Adrenal gland (tissue), 12 donors: ENCODE data around the gene SPATS1. TPM values are rescaled to one million over a fixed set of nuclear protein-coding genes. Genes with fewer than 3 reads are reported as not detected.

ENCODE experiments used
- DNase-seq, 7 donors: peaks; one replicate each; pipeline ENCODE4 v3.0.0-alpha.2; 2019 to 2020
- H3K27ac ChIP-seq, 5 donors: fragments of 200-600 bp; sonication (generic) in 4 of 5; 1 replicate in 3 of 5; 2 replicates in 2 of 5; pipeline versions ENCODE4 v1.5.1 to v1.8.0; 2016 to 2020; ENCODE audit warnings: mild to moderate bottlenecking in 1 of 5
- H3K27me3 ChIP-seq: fragments of 200-600 bp; 2 replicates; pipeline ENCODE4 v1.8.0; 2021
- H3K36me3 ChIP-seq, 2 donors: fragments of 200-600 bp; replicated peaks in 1 of 2; 1 replicate in 1 of 2; 2 replicates in 1 of 2; pipeline versions ENCODE4 v1.5.1 to v1.8.0; 2018 to 2022
- H3K4me1 ChIP-seq, 2 donors: fragments of 200-600 bp; replicated peaks in 1 of 2; 1 replicate in 1 of 2; 2 replicates in 1 of 2; pipeline versions ENCODE4 v1.5.1 to v1.8.0; 2018 to 2021
- H3K4me3 ChIP-seq, 4 donors: fragments of 200-600 bp; sonication (generic) in 3 of 4; one replicate each; pipeline ENCODE4 v1.5.1; 2016 to 2018
- H3K9me3 ChIP-seq, 3 donors: fragments of 200-600 bp; sonication (generic) in 1 of 3; replicated peaks in 1 of 3; 1 replicate in 2 of 3; 2 replicates in 1 of 3; pipeline versions ENCODE4 v1.5.1 to v1.8.0; 2016 to 2021
- CTCF ChIP-seq, 6 experiments: fragments of 450-650 bp in 4 of 6; fragments of 200-600 bp in 2 of 6; sonication (generic) in 1 of 6; IDR thresholded peaks; 1 replicate in 5 of 6; 2 replicates in 1 of 6; pipeline versions ENCODE4 v1.5.1 to v1.8.0; 2016 to 2021; ENCODE audit warnings: antibody characterized with exemption in 6 of 6, mild to moderate bottlenecking in 2 of 6, moderate library complexity in 1 of 6
- POLR2A ChIP-seq, 2 donors: fragments of 450-650 bp; IDR thresholded peaks; one replicate each; pipeline ENCODE4 v1.6.1; 2017; ENCODE audit warnings: antibody characterized with exemption in 2 of 2, mild to moderate bottlenecking in 2 of 2, moderate library complexity in 1 of 2
- WGBS, 4 donors: extraction: QIAGEN DNeasy Blood & Tissue Kit in 2 of 4; methylation state at CpG; one replicate each; pipeline versions ENCODE4 v1.1.5 to v1.1.7; 2013 to 2017; 5-methylcytosine and 5-hydroxymethylcytosine counted together
- intact Hi-C, 2 donors: fragments of 100-400 bp; cut with DNase I; formaldehyde crosslinking; loops; one replicate each; pipeline versions ENCODE4 v1.14.1 to v1.15.0; 2022 to 2023
- polyA plus RNA-seq, 3 donors: library from polyadenylated mRNA; stranded (reverse); fragments of 200-250 nt in 2 of 3; fragments of 350-450 nt in 1 of 3; fragmentation: Illumina TruSeq in 1 of 3; extraction: RNeasy Lipid Tissue Mini Kit (QIAGEN cat#74804) in 1 of 3; gene quantifications; one replicate each; pipeline ENCODE4 v1.2.3, GENCODE V29; 2013 to 2014
- total RNA-seq, 9 donors: library from RNA; depleted of rRNA in 4 of 9; stranded (reverse); fragments of >200 nt in 4 of 9; fragments of 120-200 nt in 1 of 9; fragmentation: NEBNext Ultra II Directional in 1 of 9; extraction: Animal tissue kit (Norgen Biotek cat#: 25700) in 1 of 9; gene quantifications; one replicate each; pipeline versions ENCODE4 v1.1.0 to v1.2.4, GENCODE V29; 2013 to 2023
- donor health status: healthy with polysubstance abuse.
- donor health status: Bipolar disorder and iron deficiency.
- donor health status: DM: yes; HTN: yes; CAD: no.
- donor health status: DM: no; HTN: no; CAD: no.
- donor health status: DM: no; HTN: no; CAD: no.
- donor health status: DM: yes; HTN: yes; CAD: no.

Gene SPATS1
- total and polyA plus RNA-seq, 12 donors: 0.15 TPM; not detected in 11

- peak; percentile 51 to 74 (median 63) for TF ChIP-seq CTCF (IDR thresholded peaks at IDR 0.05)
- no peak for TF ChIP-seq POLR2A (IDR thresholded peaks at IDR 0.05)
- no peak overlapping the region for H3K4me3 ChIP-seq
- H3K9me3 ChIP-seq: no peaks in the 10 kb centered on the region
- H3K27ac ChIP-seq: no peak overlapping the region
- DNase-seq: peak in 4 of 7 donors; percentile 34 to 46 (median 38)
- H3K36me3 ChIP-seq: peaks cover 0 to 75% of the 10 kb centered on the region in 2 donors
- WGBS, 4 donors: 82 to 85% (median 83%) methylated on average over 12 to 25 of the region's 25 CpGs
- no peaks in the 10 kb centered on the region for H3K27me3 ChIP-seq
- intact Hi-C loops: no loop called here
- H3K4me1 ChIP-seq: peaks cover 0 to 5% of the 10 kb centered on the region in 2 donors
Measured at GRCh38 chr6:44304282-44305199, 37.9 kb upstream of the SPATS1 start.

GRCh38 chr6:44305200-44305725 lies 37.2 kb upstream of the SPATS1 start:
- Histone ChIP-seq H3K4me1 (peaks cover 0 to 5% of the 10 kb centered on the region in 2 donors), H3K27ac (no peak overlapping the region), H3K9me3 (no peaks in the 10 kb centered on the region), H3K36me3 (peaks cover 0 to 82% of the 10 kb centered on the region in 2 donors), H3K4me3 (no peak overlapping the region), H3K27me3 (no peaks in the 10 kb centered on the region)
- intact Hi-C loops: no loop called here
- WGBS, 4 donors: 84 to 89% (median 86%) methylated on average over 5 of the region's 5 CpGs
- no peak for DNase-seq
- no peak for TF ChIP-seq CTCF (IDR thresholded peaks at IDR 0.05)
- no peak for TF ChIP-seq POLR2A (IDR thresholded peaks at IDR 0.05)

- peaks cover 0 to 95% of the 10 kb centered on the region in 2 donors for H3K36me3 ChIP-seq
- intact Hi-C loops: no loop called here
- WGBS, 4 donors: 83 to 92% (median 90%) methylated on average over 7 to 8 of the region's 8 CpGs
- H3K4me3 ChIP-seq: no peak overlapping the region
- TF ChIP-seq POLR2A (IDR thresholded peaks at IDR 0.05) (no peak), CTCF (IDR thresholded peaks at IDR 0.05) (no peak)
- H3K4me1 ChIP-seq: peaks cover 0 to 5% of the 10 kb centered on the region in 2 donors
- H3K27ac ChIP-seq: no peak overlapping the region
- no peaks in the 10 kb centered on the region for H3K27me3 ChIP-seq
- no peaks in the 10 kb centered on the region for H3K9me3 ChIP-seq
- no peak for DNase-seq
Measured at GRCh38 chr6:44306710-44307109, 35.7 kb upstream of the SPATS1 start.

- DNase-seq: no peak
- Histone ChIP-seq H3K4me3 (no peak overlapping the region), H3K27me3 (no peaks in the 10 kb centered on the region), H3K36me3 (peaks cover 0 to 90% of the 10 kb centered on the region in 2 donors), H3K4me1 (peaks cover 4 to 7% of the 10 kb centered on the region in 2 donors), H3K27ac (no peak overlapping the region), H3K9me3 (no peaks in the 10 kb centered on the region)
- TF ChIP-seq POLR2A (IDR thresholded peaks at IDR 0.05) (no peak), CTCF (IDR thresholded peaks at IDR 0.05) (no peak)
- intact Hi-C loops: no loop called here
- 86 to 96% (median 93%) methylated on average over 7 to 10 of the region's 10 CpGs for whole genome bisulfite sequencing, 4 donors
Measured at GRCh38 chr6:44307217-44307616, 35.2 kb upstream of the SPATS1 start.
